Measurements from ENCODE around the gene FAM72B.
"Not testable (repeated sequence)": the region's sequence is repeated elsewhere in the genome, so short reads cannot be mapped to it uniquely, and the experiment has no call there.

FAM72B gene

GRCh38 chr1:121184290-121185127 is at the start of gene FAM72B, which contains the start of gene SRGAP2C:
TSS of gene FAM72B (minus strand) at chr1:121184340. CDS start at chr1:121183489, 851 bp downstream.
TSS of gene SRGAP2C (plus strand) at chr1:121184975. CDS start at chr1:121187447, 2,472 bp downstream.
- intact Hi-C loops (cut with DNase I), result not testable (repeated sequence)
- DNase-seq, result peak; percentile 83 to 99 (median 96)

GRCh38 chr1:121232445-121233125 is 48.4 kb upstream of the FAM72B start:
- intact Hi-C loops (cut with DNase I); DNase-seq: not testable (repeated sequence)

- DNase-seq; intact Hi-C loops (cut with DNase I): not testable (repeated sequence)
These were observed 46.5 kb upstream of the FAM72B start for GRCh38 chr1:121230636-121231035.

DNA sequence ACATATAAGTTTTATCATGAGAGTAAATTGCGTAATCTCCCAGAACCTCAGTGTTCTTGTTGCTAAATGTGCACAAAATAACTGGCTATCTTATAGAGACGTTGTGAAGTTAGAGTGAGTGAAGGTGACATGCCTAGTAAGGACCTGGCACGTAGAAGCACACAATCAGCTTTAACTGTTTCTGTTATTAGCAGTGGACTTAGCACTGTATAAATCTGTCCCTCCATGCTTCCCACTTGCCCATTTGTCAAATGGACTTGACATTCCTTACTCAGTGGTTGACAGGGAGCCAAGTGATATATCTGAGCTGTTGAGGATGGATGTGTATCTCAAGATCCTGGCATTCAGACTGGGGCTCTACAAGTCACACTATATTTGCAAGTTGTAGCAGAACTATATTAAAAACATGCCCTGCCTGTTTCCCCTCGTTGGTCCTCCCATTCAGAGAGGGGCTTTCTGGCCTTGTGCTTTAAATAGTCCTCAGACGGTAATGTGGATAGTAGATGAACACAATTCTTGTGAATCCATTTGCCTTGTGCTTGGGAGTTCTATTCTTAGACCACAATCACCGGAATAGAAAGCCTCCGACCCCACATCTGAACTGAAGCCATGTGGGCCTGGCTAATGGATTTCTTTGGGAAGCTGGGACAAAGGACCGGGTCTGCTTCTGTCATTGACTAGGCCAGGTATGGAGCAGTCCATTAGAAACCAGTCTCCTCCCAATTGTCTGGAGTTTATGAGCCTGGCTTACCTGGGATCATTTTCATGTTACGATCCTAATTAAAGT is 43.6 kb upstream of the FAM72B start:
- DNase-seq; intact Hi-C loops (cut with DNase I): not testable (repeated sequence)

DNA sequence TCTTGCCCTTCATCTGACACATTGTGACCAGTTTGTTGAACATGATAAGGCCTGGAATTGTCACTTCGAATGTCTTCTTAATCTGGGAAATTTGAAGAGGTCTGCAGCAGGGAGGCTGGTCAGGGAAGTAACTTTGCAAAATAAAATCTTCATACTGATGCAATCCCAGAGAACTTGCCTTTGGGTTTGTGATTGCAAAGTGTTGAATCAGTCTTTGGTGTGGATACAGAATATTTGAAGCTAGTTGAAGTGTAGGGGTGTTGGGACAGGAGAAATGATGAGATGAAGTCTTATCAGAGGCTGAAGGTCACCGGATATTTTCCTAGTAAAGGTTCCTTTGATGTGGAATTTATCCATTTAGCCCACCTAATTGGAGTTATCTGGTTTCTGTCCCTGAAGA is 42.8 kb upstream of the FAM72B start:
- DNase-seq; intact Hi-C loops (cut with DNase I): not testable (repeated sequence)

- DNase-seq; intact Hi-C loops (cut with DNase I): not testable (repeated sequence)
These were observed 42.3 kb upstream of the FAM72B start for GRCh38 chr1:121226295-121226904.

DNA sequence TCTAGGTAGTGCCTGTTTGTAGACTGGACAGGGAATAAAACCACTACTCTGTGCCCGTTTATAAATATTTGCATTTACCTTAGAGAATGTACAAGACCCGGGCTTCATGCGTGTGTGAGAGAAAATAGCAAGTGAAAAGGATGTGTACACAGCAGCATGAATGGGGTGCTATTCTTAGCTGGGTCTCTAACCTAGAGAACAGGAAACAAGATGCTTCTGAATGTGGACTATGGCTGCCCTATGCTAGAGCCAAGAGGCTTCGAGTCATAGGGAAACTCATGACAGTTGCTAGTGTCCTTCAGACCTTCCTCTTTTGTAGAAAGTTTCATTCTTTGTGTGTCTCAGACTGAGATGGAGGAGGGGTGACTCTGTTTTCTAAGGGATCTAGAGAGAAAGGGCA is 40.6 kb upstream of the FAM72B start:
- intact Hi-C loops (cut with DNase I); DNase-seq: not testable (repeated sequence)

GRCh38 chr1:121221770-121222169 is 37.6 kb upstream of the FAM72B start:
- DNase-seq; intact Hi-C loops (cut with DNase I): not testable (repeated sequence)

DNA sequence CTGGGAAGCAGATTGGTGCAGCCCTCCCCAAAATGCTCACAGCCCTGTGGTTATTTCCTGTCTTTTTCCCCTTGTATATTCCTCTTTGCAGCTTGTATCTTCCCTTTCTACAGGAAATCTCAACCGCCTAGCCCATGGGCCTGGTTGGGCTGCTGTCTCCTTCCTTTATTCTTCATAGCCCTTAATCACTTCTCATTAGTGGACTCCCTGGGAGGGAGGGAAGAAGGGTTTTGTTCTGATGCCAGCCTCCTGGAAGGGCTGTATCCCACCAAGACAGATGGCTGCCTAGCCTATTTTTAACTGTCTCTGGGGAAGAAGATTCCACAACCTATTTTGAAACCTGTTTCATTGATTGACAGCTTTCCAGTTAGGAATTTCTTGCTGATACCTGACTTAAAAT is 32.5 kb upstream of the FAM72B start:
- intact Hi-C loops (cut with DNase I); DNase-seq: not testable (repeated sequence)

DNA sequence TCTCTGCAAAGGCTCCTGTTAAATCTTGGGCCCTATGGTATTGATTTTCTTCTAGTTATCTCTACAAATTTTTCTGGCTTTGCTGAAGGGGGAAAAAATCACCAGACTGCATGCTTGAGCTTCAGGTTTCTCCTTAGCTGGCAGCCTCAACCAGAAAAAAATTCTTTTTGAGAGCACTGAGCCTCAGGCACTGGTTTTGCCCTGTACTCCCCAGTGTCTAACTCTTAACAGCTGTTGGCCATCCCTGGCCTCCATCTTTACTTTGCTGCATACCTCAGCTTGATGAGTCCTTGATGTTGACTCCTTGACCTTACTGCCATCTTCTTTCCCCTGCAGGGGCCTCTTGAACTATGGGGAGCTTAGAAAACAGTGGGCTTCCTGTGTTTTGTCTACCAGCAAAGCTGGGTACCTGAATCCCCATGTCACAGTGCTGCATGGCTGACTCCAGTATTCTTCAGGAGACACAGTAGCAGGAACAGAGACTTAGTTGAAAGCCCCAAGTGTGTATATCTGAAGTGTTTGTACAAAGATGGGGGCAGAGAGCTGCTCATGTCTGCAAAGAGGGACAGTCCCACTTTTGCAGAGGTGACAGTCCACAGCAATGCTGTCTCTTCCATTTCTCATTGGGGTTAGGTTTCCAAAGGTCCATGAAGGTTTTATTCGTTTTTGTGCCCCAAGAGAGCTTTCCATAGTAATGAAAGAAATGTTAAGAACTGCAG is 31.7 kb upstream of the FAM72B start:
- intact Hi-C loops (cut with DNase I), result not testable (repeated sequence)
- peak in 1 of 42 donors; percentile 1 for DNase-seq

GRCh38 chr1:121214544-121215156 is 30.5 kb upstream of the FAM72B start:
- DNase-seq, result peak in 7 of 42 donors; percentile 5 to 16 (median 14)
- intact Hi-C loops (cut with DNase I), result not testable (repeated sequence)

GRCh38 chr1:121213491-121213890 is 29.4 kb upstream of the FAM72B start:
- intact Hi-C loops (cut with DNase I); DNase-seq: not testable (repeated sequence)

DNA sequence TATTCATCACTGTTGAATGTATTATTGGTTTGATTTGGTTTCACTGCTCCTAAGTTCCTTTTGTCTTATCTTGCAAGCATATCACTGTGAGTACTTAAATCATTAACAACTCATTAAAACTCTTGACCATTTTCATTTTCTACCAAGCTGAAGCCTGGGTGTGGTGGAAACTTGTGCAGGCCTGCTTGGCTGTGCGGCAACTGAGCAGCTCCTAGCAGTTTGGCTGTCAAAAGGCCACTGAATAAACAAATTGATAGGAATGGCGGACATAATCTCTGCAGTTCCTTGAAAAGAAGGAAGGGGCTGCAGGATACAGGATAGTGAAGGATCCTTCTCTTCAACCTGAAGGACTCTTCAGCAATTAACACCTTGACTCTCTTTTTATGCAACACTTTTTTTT is 26.6 kb upstream of the FAM72B start:
- intact Hi-C loops (cut with DNase I); DNase-seq: not testable (repeated sequence)

GRCh38 chr1:121208375-121208774 is 24.2 kb upstream of the FAM72B start:
- intact Hi-C loops (cut with DNase I); DNase-seq: not testable (repeated sequence)

- DNase-seq, result peak in 18 of 42 donors; percentile 5 to 59 (median 24)
- intact Hi-C loops (cut with DNase I), result not testable (repeated sequence)
These were observed 23.2 kb upstream of the FAM72B start for GRCh38 chr1:121207328-121207727.

GRCh38 chr1:121205786-121206711 is 21.9 kb upstream of the FAM72B start:
- DNase-seq, result peak in 5 of 42 donors; percentile 6 to 31 (median 16)
- intact Hi-C loops (cut with DNase I), result not testable (repeated sequence)

GRCh38 chr1:121202986-121203385 is 18.8 kb upstream of the FAM72B start:
- intact Hi-C loops (cut with DNase I); DNase-seq: not testable (repeated sequence)

Data from head of caudate nucleus (tissue), 42 donors.